Vagina (tissue), 2 donors: ENCODE results near the gene MEIS3.

Experiments
- POLR2A ChIP-seq, 2 donors: fragments of 450-650 bp; IDR thresholded peaks; one replicate each; pipeline ENCODE4 v1.6.1; 2017; ENCODE audit warnings: antibody characterized with exemption in 2 of 2, mild to moderate bottlenecking in 2 of 2, moderate library complexity in 2 of 2
- TF ChIP-seq, protein P1 (sequence below), 3 experiments: fragments of 450-650 bp in 2 of 3; fragments of 200-600 bp in 1 of 3; sonication (generic) in 1 of 3; IDR thresholded peaks; one replicate each; pipeline ENCODE4 v1.5.1; 2017 to 2019; ENCODE audit warnings: antibody characterized with exemption in 3 of 3, mild to moderate bottlenecking in 2 of 3, moderate library complexity in 2 of 3

DNA sequence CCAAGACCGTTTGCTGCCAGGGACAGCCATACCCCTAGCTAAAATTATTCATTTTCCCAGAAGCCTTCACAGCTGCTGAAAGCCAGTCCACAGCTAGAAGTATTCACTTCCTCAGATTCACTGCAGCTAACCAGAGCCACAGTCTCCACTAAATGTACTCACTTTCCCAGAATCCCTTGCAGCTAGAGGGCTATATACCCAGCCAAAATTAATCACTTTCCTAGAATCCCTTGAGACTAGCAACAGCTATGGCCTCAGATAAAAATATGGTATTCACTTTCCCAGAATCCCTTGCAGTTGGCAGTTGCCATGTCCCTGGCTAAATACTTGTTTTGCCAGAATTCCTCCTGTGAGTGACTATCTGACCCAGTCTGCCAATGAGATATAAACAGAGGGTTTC is 13.8 kb upstream of the MEIS3 start:
- TF ChIP-seq, protein P1, sequence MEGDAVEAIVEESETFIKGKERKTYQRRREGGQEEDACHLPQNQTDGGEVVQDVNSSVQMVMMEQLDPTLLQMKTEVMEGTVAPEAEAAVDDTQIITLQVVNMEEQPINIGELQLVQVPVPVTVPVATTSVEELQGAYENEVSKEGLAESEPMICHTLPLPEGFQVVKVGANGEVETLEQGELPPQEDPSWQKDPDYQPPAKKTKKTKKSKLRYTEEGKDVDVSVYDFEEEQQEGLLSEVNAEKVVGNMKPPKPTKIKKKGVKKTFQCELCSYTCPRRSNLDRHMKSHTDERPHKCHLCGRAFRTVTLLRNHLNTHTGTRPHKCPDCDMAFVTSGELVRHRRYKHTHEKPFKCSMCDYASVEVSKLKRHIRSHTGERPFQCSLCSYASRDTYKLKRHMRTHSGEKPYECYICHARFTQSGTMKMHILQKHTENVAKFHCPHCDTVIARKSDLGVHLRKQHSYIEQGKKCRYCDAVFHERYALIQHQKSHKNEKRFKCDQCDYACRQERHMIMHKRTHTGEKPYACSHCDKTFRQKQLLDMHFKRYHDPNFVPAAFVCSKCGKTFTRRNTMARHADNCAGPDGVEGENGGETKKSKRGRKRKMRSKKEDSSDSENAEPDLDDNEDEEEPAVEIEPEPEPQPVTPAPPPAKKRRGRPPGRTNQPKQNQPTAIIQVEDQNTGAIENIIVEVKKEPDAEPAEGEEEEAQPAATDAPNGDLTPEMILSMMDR (IDR thresholded peaks at IDR 0.05), result no peak
- no peak for TF ChIP-seq POLR2A (IDR thresholded peaks at IDR 0.05)
